PFSK-1 (cell line): Measurements from ENCODE around the gene HPS5.

Experiments
- FOXP2 ChIP-seq: optimal IDR thresholded peaks from 2 replicates; pipeline ENCODE3; 2011; ENCODE audit warnings: borderline replicate concordance, control low read depth, inconsistent platforms; ENCODE audit not compliant: insufficient read depth; ENCODE audit errors: extremely low read length, extremely low read depth
- POLR2AphosphoS5 ChIP-seq: IDR thresholded peaks from 2 replicates; pipeline ENCODE4 v1.6.1; 2012; ENCODE audit warnings: low read depth, mild to moderate bottlenecking, control low read depth, low read length, moderate library complexity
- SIN3A ChIP-seq: IDR thresholded peaks from 2 replicates; pipeline ENCODE4 v1.6.1; 2012; ENCODE audit warnings: mild to moderate bottlenecking, low read length, moderate library complexity, borderline replicate concordance; ENCODE audit not compliant: insufficient read depth
- TAF1 ChIP-seq: IDR thresholded peaks from 2 replicates; pipeline ENCODE4 v1.6.1; 2012; ENCODE audit warnings: low read length, control low read depth, borderline replicate concordance; ENCODE audit not compliant: insufficient read depth
- TF ChIP-seq, protein P1 (sequence below), 2 experiments: IDR thresholded peaks; 2 replicates each; pipeline versions ENCODE4 v1.6.1 to v1.8.0; 2011 to 2012; ENCODE audit warnings: low read depth in 2 of 2, low read length in 2 of 2, control low read depth in 1 of 2, inconsistent platforms in 1 of 2, mild to moderate bottlenecking in 1 of 2, moderate library complexity in 1 of 2; ENCODE audit not compliant: insufficient read depth in 1 of 2

Gene HPS5

DNA sequence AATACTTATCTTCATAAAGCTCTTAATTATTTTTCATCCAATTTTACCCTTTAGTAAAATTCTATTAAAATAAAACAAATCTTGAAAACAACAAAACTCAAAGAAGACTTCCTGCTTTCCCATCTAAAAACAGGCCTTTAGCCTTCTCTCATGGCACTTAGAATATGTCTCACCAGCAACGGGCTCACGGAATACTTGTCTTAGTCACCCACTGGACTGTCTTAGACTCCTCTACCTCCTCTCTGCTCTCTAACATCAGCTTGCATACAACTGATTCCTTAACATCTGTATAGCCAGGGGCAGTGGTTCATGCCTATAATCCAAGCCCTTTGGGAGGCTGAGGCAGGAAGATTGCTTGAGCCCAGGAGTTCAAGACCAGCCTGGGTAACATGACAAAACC, 13.7 kb downstream of the HPS5 start:
- TF ChIP-seq, protein P1, sequence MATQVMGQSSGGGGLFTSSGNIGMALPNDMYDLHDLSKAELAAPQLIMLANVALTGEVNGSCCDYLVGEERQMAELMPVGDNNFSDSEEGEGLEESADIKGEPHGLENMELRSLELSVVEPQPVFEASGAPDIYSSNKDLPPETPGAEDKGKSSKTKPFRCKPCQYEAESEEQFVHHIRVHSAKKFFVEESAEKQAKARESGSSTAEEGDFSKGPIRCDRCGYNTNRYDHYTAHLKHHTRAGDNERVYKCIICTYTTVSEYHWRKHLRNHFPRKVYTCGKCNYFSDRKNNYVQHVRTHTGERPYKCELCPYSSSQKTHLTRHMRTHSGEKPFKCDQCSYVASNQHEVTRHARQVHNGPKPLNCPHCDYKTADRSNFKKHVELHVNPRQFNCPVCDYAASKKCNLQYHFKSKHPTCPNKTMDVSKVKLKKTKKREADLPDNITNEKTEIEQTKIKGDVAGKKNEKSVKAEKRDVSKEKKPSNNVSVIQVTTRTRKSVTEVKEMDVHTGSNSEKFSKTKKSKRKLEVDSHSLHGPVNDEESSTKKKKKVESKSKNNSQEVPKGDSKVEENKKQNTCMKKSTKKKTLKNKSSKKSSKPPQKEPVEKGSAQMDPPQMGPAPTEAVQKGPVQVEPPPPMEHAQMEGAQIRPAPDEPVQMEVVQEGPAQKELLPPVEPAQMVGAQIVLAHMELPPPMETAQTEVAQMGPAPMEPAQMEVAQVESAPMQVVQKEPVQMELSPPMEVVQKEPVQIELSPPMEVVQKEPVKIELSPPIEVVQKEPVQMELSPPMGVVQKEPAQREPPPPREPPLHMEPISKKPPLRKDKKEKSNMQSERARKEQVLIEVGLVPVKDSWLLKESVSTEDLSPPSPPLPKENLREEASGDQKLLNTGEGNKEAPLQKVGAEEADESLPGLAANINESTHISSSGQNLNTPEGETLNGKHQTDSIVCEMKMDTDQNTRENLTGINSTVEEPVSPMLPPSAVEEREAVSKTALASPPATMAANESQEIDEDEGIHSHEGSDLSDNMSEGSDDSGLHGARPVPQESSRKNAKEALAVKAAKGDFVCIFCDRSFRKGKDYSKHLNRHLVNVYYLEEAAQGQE (IDR thresholded peaks at IDR 0.05; ENCODE audit: insufficient read depth in 1 of 2, low read depth in 2 of 2, low read length in 2 of 2): no peak
- TF ChIP-seq FOXP2 (no peak), POLR2AphosphoS5 (no peak), SIN3A (no peak), TAF1 (no peak)

DNA sequence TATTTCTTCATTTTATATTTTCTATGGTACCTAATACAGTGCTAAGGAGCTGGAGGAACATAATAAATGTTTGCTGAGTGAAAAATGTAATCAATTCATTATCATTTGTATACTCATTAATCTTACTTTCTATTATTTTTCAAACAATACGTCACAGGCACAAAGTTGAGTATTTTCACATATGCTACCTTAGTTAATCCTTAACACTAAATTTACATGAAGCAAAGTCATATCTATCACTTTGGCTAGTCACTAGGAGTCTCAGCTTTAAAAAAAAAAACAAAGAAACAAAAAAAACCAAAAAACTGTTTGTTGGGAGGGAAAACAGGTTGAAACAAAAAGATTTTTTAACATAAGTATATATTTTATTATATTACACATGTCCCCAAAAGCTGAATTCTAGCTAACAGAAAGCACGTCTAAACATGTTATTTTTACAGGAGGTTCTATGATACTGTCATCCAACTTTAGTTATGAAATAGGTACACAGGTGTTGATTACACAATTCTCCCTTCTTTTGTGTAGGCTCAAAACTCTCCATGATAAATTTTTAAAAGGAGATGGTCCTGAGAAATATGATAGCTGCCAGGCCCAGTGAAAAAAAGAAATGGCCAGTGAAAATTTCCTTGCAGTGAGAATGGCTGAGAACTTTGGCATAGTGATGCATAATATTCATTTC, 14.3 kb downstream of the HPS5 start:
- TF ChIP-seq TAF1: no peak
- no peak for TF ChIP-seq FOXP2
- TF ChIP-seq SIN3A: no peak
- TF ChIP-seq, protein P1 (IDR thresholded peaks at IDR 0.05; ENCODE audit: insufficient read depth in 1 of 2, low read depth in 2 of 2, low read length in 2 of 2): no peak
- TF ChIP-seq POLR2AphosphoS5: no peak

DNA sequence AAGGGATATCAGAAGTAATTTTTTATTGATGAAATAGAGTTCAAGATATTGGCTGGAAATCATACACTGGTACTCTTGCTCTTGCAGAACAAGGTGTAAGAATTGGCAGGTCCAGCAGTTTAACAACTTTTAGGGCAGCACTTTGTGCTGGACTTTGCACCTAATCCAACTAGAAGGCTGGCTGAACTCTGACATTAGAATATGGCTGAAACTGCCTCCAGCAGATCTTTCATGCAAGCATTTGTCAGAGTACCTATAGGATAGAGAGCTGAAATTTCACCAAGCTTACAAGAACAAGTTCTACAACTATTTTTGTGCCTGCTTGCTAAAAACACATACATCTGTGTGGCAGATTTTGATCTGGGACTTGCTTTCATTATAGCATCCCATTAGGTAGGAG, 17.2 kb downstream of the HPS5 start:
- TF ChIP-seq POLR2AphosphoS5 (no peak), FOXP2 (no peak), TAF1 (no peak), SIN3A (no peak)
- TF ChIP-seq, protein P1 (IDR thresholded peaks at IDR 0.05; ENCODE audit: insufficient read depth in 1 of 2, low read depth in 2 of 2, low read length in 2 of 2): no peak

DNA sequence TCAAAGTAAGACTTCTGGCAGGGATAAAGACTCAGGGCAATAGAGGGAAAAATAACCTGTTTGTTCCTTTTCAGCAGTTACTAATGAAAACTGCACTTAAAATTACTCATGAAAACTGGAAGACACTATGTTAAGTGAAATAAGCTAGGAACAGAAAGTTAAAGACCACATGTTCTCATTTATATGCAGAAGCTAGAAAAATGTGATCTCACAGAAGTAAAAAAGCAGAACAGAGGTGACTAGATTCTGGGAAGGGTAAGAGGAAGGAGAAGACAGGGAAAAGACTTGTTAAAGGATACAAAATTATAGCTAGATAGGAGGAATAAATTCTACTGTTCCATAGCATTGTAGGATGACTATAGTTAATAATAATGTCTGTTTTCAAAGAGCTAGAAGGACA, 22.2 kb downstream of the HPS5 start:
- TF ChIP-seq POLR2AphosphoS5 (no peak), SIN3A (no peak), FOXP2 (no peak), TAF1 (no peak)
- TF ChIP-seq, protein P1 (IDR thresholded peaks at IDR 0.05; ENCODE audit: insufficient read depth in 1 of 2, low read depth in 2 of 2, low read length in 2 of 2): no peak
